NB4 (cell line): ENCODE results near the gene LIMK2.

Source experiments
- DNase-seq: peaks from one replicate; pipeline ENCODE4 v3.0.0; 2010; ENCODE audit warnings: low read depth
- H3K4me3 ChIP-seq: one replicate; pipeline ENCODE4 v1.5.1; 2011; ENCODE audit warnings: mild to moderate bottlenecking, low read depth, low read length, moderate library complexity
- CTCF ChIP-seq: IDR thresholded peaks from one replicate; pipeline ENCODE4 v1.5.1; 2012; ENCODE audit warnings: low read depth, low read length
- MAX ChIP-seq: IDR thresholded peaks from 2 replicates; pipeline ENCODE4 v1.6.1; 2011; ENCODE audit warnings: low read depth, low read length
- MYC ChIP-seq: IDR thresholded peaks from 2 replicates; pipeline ENCODE4 v1.6.1; 2011; ENCODE audit warnings: low read depth, low read length
- POLR2A ChIP-seq: IDR thresholded peaks from 2 replicates; pipeline ENCODE4 v1.6.1; 2011; ENCODE audit warnings: mild to moderate bottlenecking; ENCODE audit not compliant: insufficient read length; ENCODE audit errors: extremely low read depth

The LIMK2 gene

GRCh38 chr22:31295360-31295759 is 83.3 kb downstream of the LIMK2 start:
- no peak for TF ChIP-seq CTCF
- H3K4me3 ChIP-seq: no peak overlapping the region
- DNase-seq: no peak

- H3K4me3 ChIP-seq: no peak overlapping the region
- no peak for DNase-seq
- TF ChIP-seq CTCF (no peak), MAX (no peak), MYC (no peak), POLR2A (no peak)
Observed at GRCh38 chr22:31295831-31296657, 83.9 kb downstream of the LIMK2 start.

GRCh38 chr22:31300896-31301295 is 88.8 kb downstream of the LIMK2 start:
- DNase-seq: no peak
- H3K4me3 ChIP-seq: no peak overlapping the region
- no peak for TF ChIP-seq MYC
- no peak for TF ChIP-seq POLR2A
- TF ChIP-seq MAX: no peak
- no peak for TF ChIP-seq CTCF

- no peak for DNase-seq
- TF ChIP-seq POLR2A (no peak), MYC (no peak), CTCF (no peak), MAX (no peak)
- no peak overlapping the region for H3K4me3 ChIP-seq
Observed at GRCh38 chr22:31302006-31302405, 89.9 kb downstream of the LIMK2 start.

GRCh38 chr22:31302537-31302936 is 90.4 kb downstream of the LIMK2 start:
- no peak overlapping the region for H3K4me3 ChIP-seq
- no peak for DNase-seq
- TF ChIP-seq CTCF: no peak
- no peak for TF ChIP-seq POLR2A
- no peak for TF ChIP-seq MYC
- TF ChIP-seq MAX: no peak

GRCh38 chr22:31305194-31305593 is 93.1 kb downstream of the LIMK2 start:
- DNase-seq: no peak
- TF ChIP-seq POLR2A (no peak), MAX (no peak), MYC (no peak), CTCF (no peak)
- H3K4me3 ChIP-seq: no peak overlapping the region
